Umbilical cord (tissue), 2 donors: ENCODE measurements around the gene ELMO1. TPM values are rescaled to one million over a fixed set of nuclear protein-coding genes. Genes with fewer than 3 reads are reported as not detected.

ENCODE experiments used
- DNase-seq: peaks from one replicate; pipeline ENCODE4 v3.0.0-alpha.2; 2015; ENCODE audit warnings: low spot score
- total RNA-seq: library from RNA; depleted of rRNA; stranded (reverse); fragments of >200 nt; gene quantifications from one replicate; pipeline ENCODE4 v1.2.3, GENCODE V29; 2014; ENCODE audit warnings: low replicate concordance; ENCODE audit not compliant: insufficient read depth

Gene ELMO1
- total RNA-seq, 1 donor from 2014 or later, result 69.6 TPM

GRCh38 chr7:37131855-37132254, 316.8 kb downstream of the ELMO1 start:
- no peak for DNase-seq

- no peak for DNase-seq
These were observed 319.6 kb downstream of the ELMO1 start for GRCh38 chr7:37129035-37129425.

GRCh38 chr7:37128327-37129034, 320.2 kb downstream of the ELMO1 start:
- no peak for DNase-seq

GRCh38 chr7:37119296-37119860, 329.3 kb downstream of the ELMO1 start:
- DNase-seq, result no peak

GRCh38 chr7:37118004-37118403, 330.7 kb downstream of the ELMO1 start:
- no peak for DNase-seq

- no peak for DNase-seq
These were observed 331.4 kb downstream of the ELMO1 start for GRCh38 chr7:37117292-37117691.

GRCh38 chr7:37116093-37116701, 332.5 kb downstream of the ELMO1 start:
- no peak for DNase-seq

- DNase-seq, result no peak
These were observed 334.9 kb downstream of the ELMO1 start for GRCh38 chr7:37113661-37114355.

- no peak for DNase-seq
These were observed 335.8 kb downstream of the ELMO1 start for GRCh38 chr7:37112876-37113275.

GRCh38 chr7:37112218-37112617, 336.4 kb downstream of the ELMO1 start:
- no peak for DNase-seq

- no peak for DNase-seq
These were observed 337.2 kb downstream of the ELMO1 start for GRCh38 chr7:37111459-37111858.

- no peak for DNase-seq
These were observed 337.8 kb downstream of the ELMO1 start for GRCh38 chr7:37110660-37111424.

- no peak for DNase-seq
These were observed 338.8 kb downstream of the ELMO1 start for GRCh38 chr7:37109843-37110242.

- DNase-seq, result no peak
These were observed 339.5 kb downstream of the ELMO1 start for GRCh38 chr7:37109016-37109683.

- DNase-seq, result no peak
These were observed 340.0 kb downstream of the ELMO1 start for GRCh38 chr7:37108615-37109014.

- DNase-seq, result no peak
These were observed 341.5 kb downstream of the ELMO1 start for GRCh38 chr7:37107047-37107750.

GRCh38 chr7:37105762-37106161, 342.9 kb downstream of the ELMO1 start:
- no peak for DNase-seq

GRCh38 chr7:37104822-37105518, 343.7 kb downstream of the ELMO1 start:
- no peak for DNase-seq

- DNase-seq, result no peak
These were observed 346.0 kb downstream of the ELMO1 start for GRCh38 chr7:37102518-37103137.
